ENCODE measurements around the gene LRRC53.

LRRC53 gene, protein sequence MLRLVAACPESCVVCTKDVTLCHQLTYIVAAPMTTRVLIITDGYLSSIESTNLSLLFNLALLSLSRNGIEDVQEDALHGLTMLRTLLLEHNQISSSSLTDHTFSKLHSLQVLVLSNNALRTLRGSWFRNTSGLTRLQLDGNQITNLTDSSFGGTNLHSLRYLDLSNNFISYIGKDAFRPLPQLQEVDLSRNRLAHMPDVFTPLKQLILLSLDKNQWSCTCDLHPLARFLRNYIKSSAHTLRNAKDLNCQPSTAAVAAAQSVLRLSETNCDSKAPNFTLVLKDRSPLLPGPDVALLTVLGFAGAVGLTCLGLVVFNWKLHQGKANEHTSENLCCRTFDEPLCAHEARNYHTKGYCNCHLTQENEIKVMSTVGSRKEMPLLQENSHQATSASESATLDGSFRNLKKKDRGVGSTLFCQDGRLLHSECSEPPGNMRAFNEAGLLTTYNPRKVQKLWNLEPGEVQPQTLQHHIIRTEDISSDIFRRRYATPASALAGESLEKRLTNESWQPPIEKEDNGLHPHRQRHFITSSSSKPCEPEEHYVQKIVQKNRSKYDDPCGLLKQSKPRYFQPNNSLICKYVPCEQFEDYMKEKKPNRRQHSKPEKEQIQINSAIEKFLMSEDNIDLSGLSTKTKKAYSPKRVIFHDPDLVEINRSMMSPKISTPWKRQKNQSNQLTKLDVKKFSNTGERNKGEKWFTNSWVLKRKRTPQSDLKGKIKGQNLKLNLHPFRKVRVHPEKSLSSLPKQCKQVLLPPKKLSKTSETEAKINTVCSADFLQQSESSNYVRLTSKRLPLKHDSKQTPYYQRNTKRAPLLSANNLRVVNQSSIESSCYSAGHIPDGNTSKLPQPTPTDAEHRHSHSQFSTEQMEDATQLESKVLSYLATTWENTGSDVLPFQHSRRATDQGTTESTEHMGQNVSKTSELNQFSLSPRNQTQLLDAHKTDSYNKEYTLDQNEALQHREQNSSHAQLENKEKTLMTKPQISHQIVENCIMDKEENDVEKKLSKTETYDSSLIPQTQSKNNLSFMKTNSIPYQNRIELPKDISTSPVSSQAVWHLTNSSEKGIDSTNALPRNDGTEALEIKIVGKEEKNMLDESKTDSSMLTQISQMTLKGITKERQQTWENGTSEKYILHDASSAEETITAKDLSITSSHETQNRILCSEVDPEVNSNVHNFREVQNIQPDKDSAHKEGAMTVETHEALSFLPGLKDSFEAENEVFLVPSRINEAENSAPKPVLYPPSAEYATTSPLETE

GRCh38 chr1:74512170-74512915 is at the start of gene LRRC53:
TSS of gene LRRC53 (minus strand) at chr1:74512611. CDS start at chr1:74483349, 29,262 bp downstream.
- no peak for DNase-seq

GRCh38 chr1:74549932-74550331 is 37.5 kb upstream of the LRRC53 start:
- no peak for DNase-seq

- no peak for DNase-seq
Measured at GRCh38 chr1:74548961-74549750, 36.7 kb upstream of the LRRC53 start.

- no peak for DNase-seq
Measured at GRCh38 chr1:74545821-74546220, 33.4 kb upstream of the LRRC53 start.

GRCh38 chr1:74534241-74534640 is 21.8 kb upstream of the LRRC53 start:
- no peak for DNase-seq

GRCh38 chr1:74531796-74532195 is 19.4 kb upstream of the LRRC53 start:
- DNase-seq, result peak; percentile 82

GRCh38 chr1:74530892-74531291 is 18.5 kb upstream of the LRRC53 start:
- no peak for DNase-seq

GRCh38 chr1:74528123-74528522 is 15.7 kb upstream of the LRRC53 start:
- no peak for DNase-seq

- no peak for DNase-seq
Measured at GRCh38 chr1:74526708-74527107, 14.3 kb upstream of the LRRC53 start.

DNA sequence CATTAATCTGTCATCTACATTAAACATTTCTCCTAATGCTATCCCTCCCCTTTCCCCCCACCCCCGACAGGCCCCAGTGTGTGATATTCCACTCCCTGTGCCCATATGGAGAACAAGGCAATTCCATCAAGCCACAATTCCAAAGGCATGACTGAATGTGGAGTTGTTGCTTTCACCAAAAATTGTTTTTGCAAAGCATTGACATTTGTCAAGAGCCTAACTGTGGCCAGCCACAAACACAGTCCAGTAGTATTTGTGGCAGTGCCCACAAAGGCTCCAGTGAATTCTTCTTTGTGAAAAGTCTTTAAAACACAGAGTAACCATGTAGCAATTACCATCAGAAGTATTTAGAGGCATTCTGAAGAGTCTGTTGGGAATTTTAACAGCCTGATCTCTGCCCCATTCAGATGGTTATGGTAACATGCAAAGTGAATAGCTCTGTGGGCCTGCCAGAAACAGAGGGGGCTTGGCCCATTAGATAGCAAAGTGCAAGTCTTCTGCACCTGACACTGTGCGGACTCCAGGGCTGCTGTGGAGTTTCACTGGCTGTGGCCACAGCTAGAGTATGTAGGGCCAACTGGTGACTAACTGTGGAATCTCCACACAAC is 11.6 kb upstream of the LRRC53 start:
- DNase-seq, result no peak

DNA sequence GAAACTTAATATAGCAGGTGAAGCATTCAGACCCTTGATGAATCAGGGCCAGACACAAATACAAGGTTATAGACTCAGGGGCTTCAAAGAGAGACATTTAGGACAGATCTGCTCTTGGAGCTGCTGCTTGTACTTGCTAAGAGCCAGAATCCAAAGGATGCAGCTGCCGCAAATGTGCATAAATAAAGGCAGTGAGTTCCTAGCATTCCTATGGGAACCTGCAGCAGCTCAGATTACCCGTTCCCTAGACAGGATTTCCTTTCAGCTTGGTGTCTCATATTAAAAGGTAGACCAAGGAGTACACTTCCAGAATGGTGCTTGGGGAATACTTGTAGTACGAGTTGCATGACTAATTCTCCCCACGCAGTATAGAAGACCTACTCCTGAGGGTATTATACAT is 9.7 kb upstream of the LRRC53 start:
- no peak for DNase-seq

DNA sequence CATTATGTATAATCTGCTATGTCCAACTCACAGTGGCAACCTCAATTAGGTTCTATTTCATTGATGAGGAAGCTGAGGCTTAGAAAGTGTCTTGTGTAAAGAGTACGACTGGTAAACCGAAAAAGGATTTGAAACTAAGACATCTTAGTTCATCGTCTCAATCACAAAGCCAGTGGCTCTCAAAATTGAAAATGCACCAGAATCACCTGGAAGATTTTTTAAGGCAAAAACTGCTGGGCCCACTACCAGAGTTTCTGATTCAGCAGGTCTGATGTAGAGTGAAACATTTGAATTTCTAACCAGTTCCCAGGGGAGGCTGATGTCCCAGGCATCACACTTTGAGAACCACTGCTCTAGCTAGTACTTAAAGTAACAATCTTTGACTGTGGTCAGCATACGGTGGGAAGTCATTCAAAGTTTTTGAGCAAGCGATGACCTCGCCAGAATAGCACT is 5.2 kb upstream of the LRRC53 start:
- DNase-seq, result no peak

- no peak for DNase-seq
Measured at GRCh38 chr1:74513411-74514300, 1.2 kb upstream of the LRRC53 start.

GRCh38 chr1:74508449-74508848 is 4.0 kb downstream of the LRRC53 start:
- DNase-seq, result no peak

- no peak for DNase-seq
Measured at GRCh38 chr1:74505928-74506710, 6.3 kb downstream of the LRRC53 start.

DNA sequence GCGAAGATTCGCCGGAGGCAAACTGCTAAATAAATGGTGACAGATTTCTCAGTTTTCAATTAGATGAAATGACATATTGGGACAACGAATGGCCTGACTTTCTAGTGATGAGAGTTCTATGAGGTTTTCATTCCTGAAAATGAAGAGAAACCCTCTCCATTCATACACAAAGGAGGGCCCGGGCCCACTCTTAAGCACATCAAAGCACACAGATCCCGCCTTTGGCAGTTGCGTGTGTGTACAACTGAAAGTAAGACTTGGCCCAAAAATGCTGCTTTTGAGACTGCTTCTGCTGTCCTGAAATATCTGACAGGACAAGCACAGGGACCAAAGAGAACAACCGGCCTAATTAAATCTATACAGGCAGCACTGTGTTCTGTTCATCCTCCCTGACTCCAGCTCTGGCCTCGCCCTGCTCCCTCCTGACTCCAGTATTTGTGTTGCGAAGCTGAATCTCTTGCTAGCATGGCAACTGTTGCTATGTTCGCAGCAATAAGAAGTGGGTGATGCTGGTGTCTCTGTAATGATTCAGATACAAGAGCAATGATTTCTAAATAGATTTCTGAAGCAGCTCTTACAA is 7.4 kb downstream of the LRRC53 start:
- DNase-seq, result peak; percentile 79

DNA sequence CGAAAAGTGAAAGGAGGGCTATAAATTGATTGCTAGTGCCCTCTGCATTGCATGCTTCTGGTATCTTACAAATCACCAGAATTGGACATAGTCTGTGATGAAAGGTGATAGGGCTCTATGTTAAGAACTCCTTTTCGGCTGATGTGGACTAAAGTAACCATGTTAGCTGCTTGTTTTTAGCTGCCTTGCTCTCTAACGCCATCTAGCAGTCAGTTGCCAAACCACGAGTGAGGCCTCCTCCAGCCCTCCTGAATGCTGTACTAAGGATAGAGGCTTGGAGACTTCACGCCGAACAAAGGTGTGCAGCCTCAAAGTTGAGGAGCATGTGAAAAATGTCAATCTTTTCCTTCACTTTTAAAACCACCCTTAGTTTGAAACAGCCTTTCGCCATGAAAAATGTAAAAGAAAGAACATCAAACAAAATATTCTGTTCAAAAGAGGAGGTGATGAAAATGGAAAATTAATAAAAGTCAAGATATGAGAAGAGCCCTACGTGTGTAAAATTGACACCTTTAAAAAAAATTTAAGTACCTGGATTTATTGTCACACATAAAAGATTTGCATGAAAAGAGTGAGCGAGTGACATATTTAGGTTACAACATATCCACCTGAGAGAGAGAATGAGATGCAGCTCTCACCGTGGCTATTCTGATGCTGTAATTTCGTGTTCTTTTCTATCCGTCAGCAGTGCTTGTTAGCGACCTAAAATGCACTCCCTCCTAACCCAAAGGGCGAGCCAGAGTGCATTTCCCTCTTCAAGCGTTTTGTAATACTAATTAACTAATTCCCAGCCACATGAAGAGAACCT is 8.1 kb downstream of the LRRC53 start:
- DNase-seq, result peak; percentile 75

DNA sequence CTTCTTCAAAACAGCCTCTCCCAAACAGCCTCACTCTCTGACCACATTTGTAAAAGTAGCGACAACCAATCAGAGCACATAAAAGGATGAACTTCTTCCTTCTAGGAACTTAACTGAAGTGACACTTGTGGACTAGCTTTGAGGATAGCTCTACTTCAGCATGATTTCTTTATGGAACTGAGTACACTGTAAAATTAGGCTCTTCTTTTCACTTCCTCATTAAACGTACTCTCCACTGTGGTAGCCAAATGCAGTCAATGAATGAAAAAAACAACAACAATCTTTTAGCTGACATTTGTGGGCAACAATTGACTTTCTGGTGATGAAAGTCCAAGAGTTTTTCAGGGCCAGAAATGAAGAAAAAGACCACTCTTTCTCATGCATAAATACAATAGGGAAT is 9.6 kb downstream of the LRRC53 start:
- no peak for DNase-seq
